ENCODE data around the gene WIPF1. TPM values are rescaled to one million over a fixed set of nuclear protein-coding genes. Genes with fewer than 3 reads are reported as not detected.

The WIPF1 gene
- total RNA-seq, 2 experiments from 2014 or later: 465 to 588 TPM

GRCh38 chr2:174535757-174536703 is 61.6 kb downstream of the WIPF1 start:
- Mint-ChIP-seq H3K27ac (no peak overlapping the region), H3K9me3 (ENCODE audit: low read depth) (no peaks in the 10 kb centered on the region), H3K27me3 (peaks cover 2% of the 10 kb centered on the region), H3K4me1 (no peaks in the 10 kb centered on the region), H3K36me3 (no peaks in the 10 kb centered on the region), H3K4me3 (no peak overlapping the region)
- CTCF ChIA-PET: interaction anchor here (1.2 to 2.5 kb wide), 2 partner anchors 11 to 161 kb away, joined by 3 to 9 read pairs; no protein-coding TSS in a partner anchor
- DNase-seq (no peak), ATAC-seq (no peak)

GRCh38 chr2:174535083-174535482 is 62.5 kb downstream of the WIPF1 start:
- CTCF ChIA-PET: interaction anchor here (1.1 to 2.5 kb wide), 4 partner anchors 9 to 162 kb away, joined by 3 to 9 read pairs (median 4); no protein-coding TSS in a partner anchor
- Mint-ChIP-seq H3K36me3 (no peaks in the 10 kb centered on the region), H3K9me3 (ENCODE audit: low read depth) (no peaks in the 10 kb centered on the region), H3K4me3 (no peak overlapping the region), H3K27me3 (peaks cover 2% of the 10 kb centered on the region), H3K4me1 (no peaks in the 10 kb centered on the region), H3K27ac (no peak overlapping the region)
- ATAC-seq (no peak), DNase-seq (no peak)

GRCh38 chr2:174529916-174530315 is 67.7 kb downstream of the WIPF1 start:
- DNase-seq (no peak), ATAC-seq (no peak)
- Mint-ChIP-seq H3K36me3 (no peaks in the 10 kb centered on the region), H3K4me3 (no peak overlapping the region), H3K4me1 (no peaks in the 10 kb centered on the region), H3K27me3 (no peaks in the 10 kb centered on the region), H3K27ac (no peak overlapping the region), H3K9me3 (ENCODE audit: low read depth) (no peaks in the 10 kb centered on the region)
- CTCF ChIA-PET: interaction anchor here (1.4 kb wide), 1 partner anchor 17 kb away, joined by 3 read pairs; no protein-coding TSS in a partner anchor

- ATAC-seq (no peak), DNase-seq (no peak)
- CTCF ChIA-PET: interaction anchor here (2.1 kb wide), 1 partner anchor 65 kb away, joined by 6 read pairs; no protein-coding TSS in a partner anchor
- no peaks in the 10 kb centered on the region for H3K9me3 Mint-ChIP-seq (ENCODE audit: low read depth)
- no peaks in the 10 kb centered on the region for H3K36me3 Mint-ChIP-seq
- no peak overlapping the region for H3K4me3 Mint-ChIP-seq
- H3K27me3 Mint-ChIP-seq: no peaks in the 10 kb centered on the region
- no peak overlapping the region for H3K27ac Mint-ChIP-seq
- peaks cover 11% of the 10 kb centered on the region for H3K4me1 Mint-ChIP-seq
Measured at GRCh38 chr2:174527959-174528358, 69.6 kb downstream of the WIPF1 start.

- CTCF ChIA-PET: interaction anchor here (0.7 to 2.1 kb wide), 4 partner anchors 13 to 161 kb away, joined by 3 to 7 read pairs (median 4); no protein-coding TSS in a partner anchor
- no peak overlapping the region for H3K27ac Mint-ChIP-seq
- H3K27me3 Mint-ChIP-seq: no peaks in the 10 kb centered on the region
- no peaks in the 10 kb centered on the region for H3K36me3 Mint-ChIP-seq
- DNase-seq (no peak), ATAC-seq (no peak)
- H3K4me3 Mint-ChIP-seq: no peak overlapping the region
- H3K4me1 Mint-ChIP-seq: peaks cover 11% of the 10 kb centered on the region
- H3K9me3 Mint-ChIP-seq (ENCODE audit: low read depth): no peaks in the 10 kb centered on the region
Measured at GRCh38 chr2:174527101-174527721, 70.4 kb downstream of the WIPF1 start.

GRCh38 chr2:174524527-174524926 is 73.1 kb downstream of the WIPF1 start:
- no peaks in the 10 kb centered on the region for H3K9me3 Mint-ChIP-seq (ENCODE audit: low read depth)
- DNase-seq (no peak), ATAC-seq (no peak)
- CTCF ChIA-PET: interaction anchor here (8.8 kb wide), 1 partner anchor 63 kb away, joined by 74 read pairs; no protein-coding TSS in a partner anchor
- no peak overlapping the region for H3K4me3 Mint-ChIP-seq
- H3K27ac Mint-ChIP-seq: no peak overlapping the region
- H3K4me1 Mint-ChIP-seq: peaks cover 13% of the 10 kb centered on the region
- no peaks in the 10 kb centered on the region for H3K36me3 Mint-ChIP-seq
- no peaks in the 10 kb centered on the region for H3K27me3 Mint-ChIP-seq

- H3K4me3 Mint-ChIP-seq: no peak overlapping the region
- no peak for ATAC-seq
Measured at GRCh38 chr2:174522553-174522952, 75.1 kb downstream of the WIPF1 start.

GRCh38 chr2:174518395-174518794 is 79.2 kb downstream of the WIPF1 start:
- CTCF ChIA-PET: interaction anchor here (8.8 kb wide), 1 partner anchor 57 kb away, joined by 74 read pairs; no protein-coding TSS in a partner anchor
- Mint-ChIP-seq H3K27ac (no peak overlapping the region), H3K9me3 (ENCODE audit: low read depth) (no peaks in the 10 kb centered on the region), H3K4me3 (no peak overlapping the region), H3K36me3 (peaks cover 4% of the 10 kb centered on the region), H3K4me1 (peaks cover 16% of the 10 kb centered on the region), H3K27me3 (no peaks in the 10 kb centered on the region)
- DNase-seq (no peak), ATAC-seq (no peak)

More at GRCh38 chr2:174522553-174522952, 75.1 kb downstream of the WIPF1 start:
- H3K4me1 Mint-ChIP-seq: peaks cover 16% of the 10 kb centered on the region
- H3K27me3 Mint-ChIP-seq: no peaks in the 10 kb centered on the region
- CTCF ChIA-PET: interaction anchor here (0.6 to 8.8 kb wide), 6 partner anchors 17 to 61 kb away, joined by 3 to 74 read pairs (median 4); partner anchors contain the start of gene GPR155
- no peak overlapping the region for H3K27ac Mint-ChIP-seq
- no peak for DNase-seq
- H3K36me3 Mint-ChIP-seq: no peaks in the 10 kb centered on the region
- H3K9me3 Mint-ChIP-seq (ENCODE audit: low read depth): no peaks in the 10 kb centered on the region

GRCh38 chr2:174516501-174517378 is 80.9 kb downstream of the WIPF1 start:
- H3K36me3 Mint-ChIP-seq: peaks cover 11% of the 10 kb centered on the region
- ATAC-seq (no peak), DNase-seq (no peak)
- no peak overlapping the region for H3K27ac Mint-ChIP-seq
- no peaks in the 10 kb centered on the region for H3K27me3 Mint-ChIP-seq
- H3K9me3 Mint-ChIP-seq (ENCODE audit: low read depth): peaks cover 11% of the 10 kb centered on the region
- CTCF ChIA-PET: interaction anchor here (8.8 kb wide), 1 partner anchor 55 kb away, joined by 74 read pairs; no protein-coding TSS in a partner anchor
- H3K4me1 Mint-ChIP-seq: peaks cover 18% of the 10 kb centered on the region
- H3K4me3 Mint-ChIP-seq: no peak overlapping the region

- H3K4me3 Mint-ChIP-seq: no peak overlapping the region
- DNase-seq (no peak), ATAC-seq (no peak)
- H3K27me3 Mint-ChIP-seq: no peaks in the 10 kb centered on the region
- peaks cover 11% of the 10 kb centered on the region for H3K4me1 Mint-ChIP-seq
- H3K9me3 Mint-ChIP-seq (ENCODE audit: low read depth): peaks cover 24% of the 10 kb centered on the region
- no peak overlapping the region for H3K27ac Mint-ChIP-seq
- CTCF ChIA-PET: interaction anchor here (0.9 kb wide), 1 partner anchor 35 kb away, joined by 3 read pairs; no protein-coding TSS in a partner anchor
- H3K36me3 Mint-ChIP-seq: peaks cover 27% of the 10 kb centered on the region
Measured at GRCh38 chr2:174512345-174512744, 85.3 kb downstream of the WIPF1 start.

- ATAC-seq: no peak
- no peak for DNase-seq
- H3K9me3 Mint-ChIP-seq (ENCODE audit: low read depth): peaks cover 27% of the 10 kb centered on the region
- no peak overlapping the region for H3K4me3 Mint-ChIP-seq
- peaks cover 6% of the 10 kb centered on the region for H3K4me1 Mint-ChIP-seq
- peaks cover 26% of the 10 kb centered on the region for H3K36me3 Mint-ChIP-seq
- no peak overlapping the region for H3K27ac Mint-ChIP-seq
- no peaks in the 10 kb centered on the region for H3K27me3 Mint-ChIP-seq
- CTCF ChIA-PET: interaction anchor here (0.9 to 2.1 kb wide), 4 partner anchors 8 to 49 kb away, joined by 3 to 4 read pairs (median 4); no protein-coding TSS in a partner anchor
Measured at GRCh38 chr2:174511580-174512260, 85.9 kb downstream of the WIPF1 start.

GRCh38 chr2:174510583-174511189 is 86.9 kb downstream of the WIPF1 start:
- CTCF ChIA-PET: interaction anchor here (1.3 to 2.1 kb wide), 2 partner anchors 9 to 16 kb away, joined by 3 to 4 read pairs; no protein-coding TSS in a partner anchor
- Mint-ChIP-seq H3K36me3 (peaks cover 26% of the 10 kb centered on the region), H3K9me3 (ENCODE audit: low read depth) (peaks cover 27% of the 10 kb centered on the region), H3K4me3 (no peak overlapping the region), H3K4me1 (peaks cover 4% of the 10 kb centered on the region), H3K27ac (no peak overlapping the region), H3K27me3 (no peaks in the 10 kb centered on the region)
- DNase-seq (no peak), ATAC-seq (no peak)

Data from activated CD8-positive, alpha-beta memory T cell treated with anti-CD3 and anti-CD28 coated beads, Interleukin-2, amount 10 ng/mL, durations not matched to agents 7 days and 5 days (primary cell).